ENCODE results near the gene CEP78.

CEP78 gene, protein sequence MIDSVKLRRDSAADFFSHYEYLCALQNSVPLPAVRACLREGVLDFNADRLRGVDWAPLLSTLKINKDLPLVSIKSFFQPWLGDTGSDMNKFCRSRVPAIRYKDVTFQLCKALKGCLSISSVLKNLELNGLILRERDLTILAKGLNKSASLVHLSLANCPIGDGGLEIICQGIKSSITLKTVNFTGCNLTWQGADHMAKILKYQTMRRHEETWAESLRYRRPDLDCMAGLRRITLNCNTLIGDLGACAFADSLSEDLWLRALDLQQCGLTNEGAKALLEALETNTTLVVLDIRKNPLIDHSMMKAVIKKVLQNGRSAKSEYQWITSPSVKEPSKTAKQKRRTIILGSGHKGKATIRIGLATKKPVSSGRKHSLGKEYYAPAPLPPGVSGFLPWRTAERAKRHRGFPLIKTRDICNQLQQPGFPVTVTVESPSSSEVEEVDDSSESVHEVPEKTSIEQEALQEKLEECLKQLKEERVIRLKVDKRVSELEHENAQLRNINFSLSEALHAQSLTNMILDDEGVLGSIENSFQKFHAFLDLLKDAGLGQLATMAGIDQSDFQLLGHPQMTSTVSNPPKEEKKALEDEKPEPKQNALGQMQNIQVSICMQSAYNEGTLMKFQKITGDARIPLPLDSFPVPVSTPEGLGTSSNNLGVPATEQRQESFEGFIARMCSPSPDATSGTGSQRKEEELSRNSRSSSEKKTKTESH

DNA sequence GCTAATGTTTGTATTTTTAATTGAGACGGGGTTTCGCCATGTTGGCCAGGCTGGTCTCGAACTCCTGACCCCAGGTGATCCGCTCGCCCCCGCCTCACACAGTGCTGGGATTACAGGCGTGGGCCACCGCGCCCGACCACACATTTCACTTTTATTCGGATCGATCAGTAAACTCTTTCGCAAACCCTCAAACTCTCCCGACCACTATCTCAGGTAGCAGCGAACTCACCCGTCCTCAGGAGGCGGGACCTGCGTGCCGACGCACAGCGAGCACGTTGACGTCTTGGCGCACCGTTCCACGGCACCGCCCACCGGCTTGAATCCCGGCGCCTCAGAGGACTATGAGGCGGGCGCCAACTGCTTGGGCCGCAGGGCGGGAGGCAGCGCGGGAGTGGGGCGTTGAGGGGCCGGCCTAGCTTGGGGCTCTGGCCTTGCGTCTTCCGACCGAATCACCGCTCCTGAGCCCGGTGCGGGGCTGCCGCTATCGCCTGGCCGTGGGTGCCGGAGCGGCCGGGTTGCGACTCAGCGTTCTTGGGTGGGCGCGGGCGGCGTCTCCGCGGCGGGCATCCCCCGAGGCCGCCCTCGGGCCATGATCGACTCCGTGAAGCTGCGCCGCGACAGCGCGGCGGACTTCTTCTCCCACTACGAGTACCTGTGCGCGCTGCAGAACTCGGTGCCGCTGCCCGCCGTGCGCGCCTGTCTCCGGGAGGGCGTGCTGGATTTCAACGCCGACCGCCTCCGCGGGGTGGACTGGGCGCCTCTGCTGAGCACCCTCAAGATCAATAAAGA, at the start of gene CEP78:
TSS of gene CEP78 (plus strand) at position 314 of the 789 bp plus-strand sequence. CDS start at position 590, 276 bp downstream.
- peak within 1 kb of the TSS; percentile 98 for H3K27ac Mint-ChIP-seq

DNA sequence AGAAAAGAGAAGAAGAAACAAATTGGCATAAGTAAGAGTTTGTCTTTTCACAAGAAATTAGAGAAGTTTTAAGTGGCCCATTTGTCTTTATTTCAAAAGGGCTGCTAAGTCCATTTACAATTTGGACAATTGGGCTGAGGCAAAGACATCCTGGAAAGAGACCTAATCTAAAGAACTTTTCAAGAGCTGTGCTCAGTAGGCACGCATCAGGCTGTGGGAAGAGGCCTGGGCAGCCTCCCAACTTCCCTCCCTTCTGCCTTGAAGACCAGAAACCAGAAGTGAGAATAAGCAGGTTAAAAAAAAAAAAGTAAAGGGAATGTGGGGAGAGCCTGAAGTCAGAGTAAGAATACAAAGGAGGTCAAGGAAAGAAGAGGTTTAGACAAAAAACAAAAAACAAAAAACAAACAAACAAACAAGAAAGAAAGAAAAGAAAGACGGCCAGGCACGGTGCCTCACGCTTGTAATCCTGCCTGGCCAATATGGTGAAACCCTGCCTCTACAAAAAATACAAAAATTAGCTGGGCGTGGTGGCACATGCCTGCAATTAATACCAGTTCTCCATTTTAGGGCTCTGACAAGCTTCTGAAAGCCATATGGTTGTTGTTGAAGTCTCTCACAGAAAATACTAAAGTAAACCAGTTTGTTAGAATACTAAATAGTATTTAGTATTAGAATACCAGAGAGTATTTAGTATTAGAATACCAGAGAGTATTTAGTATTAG, 48.0 kb upstream of the CEP78 start:
- H3K4me3 Mint-ChIP-seq = no peak overlapping the region
- no peak for TF ChIP-seq CTCF (IDR thresholded peaks at IDR 0.05)
- peak overlapping the region; percentile 27 for H3K27ac Mint-ChIP-seq
- no peaks in the 10 kb centered on the region for H3K36me3 Mint-ChIP-seq (ENCODE audit: low read depth)
- H3K9me3 Mint-ChIP-seq = peaks cover 3% of the 10 kb centered on the region
- H3K27me3 Mint-ChIP-seq (ENCODE audit: low read depth, poor library complexity) = peaks cover 10% of the 10 kb centered on the region
- peaks cover 8% of the 10 kb centered on the region for H3K4me1 Mint-ChIP-seq
- DNase-seq = no peak

More for the DNA sequence above, at the start of gene CEP78:
- no peak for TF ChIP-seq CTCF (IDR thresholded peaks at IDR 0.05)
- Mint-ChIP-seq H3K4me3 (no peak within 1 kb of the TSS), H3K36me3 (ENCODE audit: low read depth) (peaks cover 25% of the 10 kb centered on the region), H3K4me1 (peaks cover 28% of the 10 kb centered on the region), H3K27me3 (ENCODE audit: low read depth, poor library complexity) (peaks cover 2% of the 10 kb centered on the region), H3K9me3 (no peaks in the 10 kb centered on the region)
- DNase-seq = peak; percentile 91

DNA sequence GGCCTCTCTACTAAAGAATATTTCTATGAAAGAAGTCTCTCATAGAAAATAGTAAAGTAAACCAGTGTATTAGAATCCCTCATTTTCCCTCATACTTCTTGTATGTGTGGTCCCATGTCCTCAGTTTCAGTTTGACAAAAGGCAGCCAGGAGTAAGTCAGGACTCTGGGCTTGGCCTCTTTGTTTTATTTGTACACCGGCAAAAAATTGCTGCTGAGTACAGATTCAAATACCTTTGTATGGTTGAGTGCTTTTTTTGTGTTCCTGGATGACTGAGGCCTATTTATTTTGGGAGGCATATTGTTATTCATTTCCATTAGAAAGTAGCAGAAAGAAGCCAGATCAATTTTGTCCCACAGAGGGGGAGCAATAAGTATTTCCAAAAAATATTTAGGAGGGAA, 47.3 kb upstream of the CEP78 start:
- H3K9me3 Mint-ChIP-seq = peaks cover 3% of the 10 kb centered on the region
- peaks cover 8% of the 10 kb centered on the region for H3K4me1 Mint-ChIP-seq
- H3K4me3 Mint-ChIP-seq = no peak overlapping the region
- no peak overlapping the region for H3K27ac Mint-ChIP-seq
- no peaks in the 10 kb centered on the region for H3K36me3 Mint-ChIP-seq (ENCODE audit: low read depth)
- no peak for TF ChIP-seq CTCF (IDR thresholded peaks at IDR 0.05)
- DNase-seq = no peak
- peaks cover 10% of the 10 kb centered on the region for H3K27me3 Mint-ChIP-seq (ENCODE audit: low read depth, poor library complexity)

DNA sequence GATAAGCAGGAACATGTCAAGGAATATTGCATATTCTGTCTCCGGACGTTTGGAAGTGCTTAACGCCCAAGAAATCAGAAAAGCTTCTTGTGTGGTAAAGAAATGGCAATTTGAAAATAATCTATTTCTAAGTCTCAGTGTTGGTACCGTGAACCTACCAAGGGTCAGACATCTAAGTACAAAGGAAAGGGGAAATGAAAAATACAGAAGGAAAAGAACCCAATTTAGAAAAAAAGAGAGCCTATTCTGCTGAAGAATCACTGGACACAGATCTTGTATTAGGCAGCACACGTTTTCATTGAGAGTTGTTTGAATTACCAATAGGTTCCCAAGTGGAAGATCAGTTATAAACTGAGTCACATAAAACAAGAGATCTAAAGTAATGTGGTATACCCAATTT, 46.9 kb upstream of the CEP78 start:
- TF ChIP-seq CTCF (IDR thresholded peaks at IDR 0.05) = no peak
- Mint-ChIP-seq H3K4me1 (peaks cover 8% of the 10 kb centered on the region), H3K36me3 (ENCODE audit: low read depth) (no peaks in the 10 kb centered on the region), H3K27me3 (ENCODE audit: low read depth, poor library complexity) (peaks cover 10% of the 10 kb centered on the region), H3K4me3 (no peak overlapping the region), H3K9me3 (peaks cover 3% of the 10 kb centered on the region), H3K27ac (no peak overlapping the region)
- no peak for DNase-seq

- H3K4me1 Mint-ChIP-seq = peaks cover 8% of the 10 kb centered on the region
- no peak for DNase-seq
- H3K36me3 Mint-ChIP-seq (ENCODE audit: low read depth) = no peaks in the 10 kb centered on the region
- peak overlapping the region; percentile 17 for H3K27ac Mint-ChIP-seq
- no peak for TF ChIP-seq CTCF (IDR thresholded peaks at IDR 0.05)
- peaks cover 3% of the 10 kb centered on the region for H3K9me3 Mint-ChIP-seq
- no peak overlapping the region for H3K4me3 Mint-ChIP-seq
- peaks cover 10% of the 10 kb centered on the region for H3K27me3 Mint-ChIP-seq (ENCODE audit: low read depth, poor library complexity)
Measured at GRCh38 chr9:78189461-78189860, 46.4 kb upstream of the CEP78 start.

Data from nephron progenitor cell (in vitro differentiated cells).